ENCODE data around the gene HPS5. TPM values are rescaled to one million over a fixed set of nuclear protein-coding genes. Genes with fewer than 3 reads are reported as not detected.

HPS5 gene
- total RNA-seq, 2 experiments from 2014 or later: 8.8 to 9.3 TPM

DNA sequence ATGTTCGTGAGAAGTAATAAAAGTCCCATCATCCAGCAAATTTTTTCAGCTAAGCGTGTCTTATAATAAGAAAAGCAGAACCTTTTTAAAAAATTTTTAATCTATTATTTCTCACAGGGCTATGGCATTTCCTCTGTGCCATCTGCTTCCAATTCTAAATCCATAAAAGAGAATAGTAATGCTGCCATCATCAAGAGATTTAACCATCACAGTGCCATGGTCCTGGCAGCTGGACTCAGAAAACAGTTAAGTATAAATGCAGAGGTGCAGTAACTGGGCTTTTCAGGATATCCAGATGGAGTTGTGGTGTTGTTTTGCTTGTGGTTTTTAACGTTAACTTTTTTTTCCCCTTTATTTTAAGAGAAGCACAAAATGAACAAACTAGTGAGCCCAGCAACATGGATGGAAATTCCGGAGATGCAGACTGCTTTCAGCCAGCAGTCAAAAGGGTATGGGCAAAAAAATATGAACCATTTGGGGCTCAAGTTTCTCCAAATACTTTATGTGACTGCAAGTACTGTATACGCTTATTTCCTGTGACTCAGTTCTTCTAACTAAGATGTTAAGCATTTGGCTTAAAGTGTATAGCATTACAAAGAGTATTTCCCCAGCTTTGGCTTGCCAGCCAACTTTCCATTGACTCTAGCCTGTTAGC is 25.7 kb upstream of the HPS5 start:
- ChIA-PET CTCF (no interaction called here), POLR2A (interaction anchor here (2.0 to 2.3 kb wide), 2 partner anchors 26 to 47 kb away, joined by 6 to 8 read pairs; partner anchors contain the start of genes GTF2H1, HPS5 and LDHA)
- no peaks in the 10 kb centered on the region for H3K9me3 Mint-ChIP-seq
- Histone ChIP-seq H3K36me3 (ENCODE audit: insufficient read depth, low read length) (peaks cover 59% of the 10 kb centered on the region), H3K4me3 (ENCODE audit: low read length) (no peak overlapping the region), H3K9me3 (ENCODE audit: control insufficient read depth in 1 of 2, insufficient read depth in 1 of 2, low read length in 2 of 2) (no peaks in the 10 kb centered on the region), H3K27ac (ENCODE audit: low read depth in 1 of 2, low read length in 2 of 2) (no peak overlapping the region), H3K4me1 (ENCODE audit: insufficient read depth, low read length) (no peaks in the 10 kb centered on the region), H3K27me3 (ENCODE audit: control insufficient read depth in 1 of 2, insufficient read depth in 2 of 2, low read length in 2 of 2) (no peaks in the 10 kb centered on the region)
- H3K4me1 Mint-ChIP-seq (ENCODE audit: low read depth): peaks cover 17% of the 10 kb centered on the region
- H3K36me3 Mint-ChIP-seq (ENCODE audit: low read depth): peaks cover 85% of the 10 kb centered on the region
- no peak overlapping the region for H3K4me3 Mint-ChIP-seq
- H3K27ac Mint-ChIP-seq: peak overlapping the region; percentile 75
- H3K27me3 Mint-ChIP-seq: no peaks in the 10 kb centered on the region
- TF ChIP-seq, protein P1, sequence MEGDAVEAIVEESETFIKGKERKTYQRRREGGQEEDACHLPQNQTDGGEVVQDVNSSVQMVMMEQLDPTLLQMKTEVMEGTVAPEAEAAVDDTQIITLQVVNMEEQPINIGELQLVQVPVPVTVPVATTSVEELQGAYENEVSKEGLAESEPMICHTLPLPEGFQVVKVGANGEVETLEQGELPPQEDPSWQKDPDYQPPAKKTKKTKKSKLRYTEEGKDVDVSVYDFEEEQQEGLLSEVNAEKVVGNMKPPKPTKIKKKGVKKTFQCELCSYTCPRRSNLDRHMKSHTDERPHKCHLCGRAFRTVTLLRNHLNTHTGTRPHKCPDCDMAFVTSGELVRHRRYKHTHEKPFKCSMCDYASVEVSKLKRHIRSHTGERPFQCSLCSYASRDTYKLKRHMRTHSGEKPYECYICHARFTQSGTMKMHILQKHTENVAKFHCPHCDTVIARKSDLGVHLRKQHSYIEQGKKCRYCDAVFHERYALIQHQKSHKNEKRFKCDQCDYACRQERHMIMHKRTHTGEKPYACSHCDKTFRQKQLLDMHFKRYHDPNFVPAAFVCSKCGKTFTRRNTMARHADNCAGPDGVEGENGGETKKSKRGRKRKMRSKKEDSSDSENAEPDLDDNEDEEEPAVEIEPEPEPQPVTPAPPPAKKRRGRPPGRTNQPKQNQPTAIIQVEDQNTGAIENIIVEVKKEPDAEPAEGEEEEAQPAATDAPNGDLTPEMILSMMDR (IDR thresholded peaks at IDR 0.05): no peak
- intact Hi-C loops (cut with DNase I, micrococcal nuclease): no loop called here
- DNase-seq (no peak), ATAC-seq (ENCODE audit: poor library complexity) (no peak)

DNA sequence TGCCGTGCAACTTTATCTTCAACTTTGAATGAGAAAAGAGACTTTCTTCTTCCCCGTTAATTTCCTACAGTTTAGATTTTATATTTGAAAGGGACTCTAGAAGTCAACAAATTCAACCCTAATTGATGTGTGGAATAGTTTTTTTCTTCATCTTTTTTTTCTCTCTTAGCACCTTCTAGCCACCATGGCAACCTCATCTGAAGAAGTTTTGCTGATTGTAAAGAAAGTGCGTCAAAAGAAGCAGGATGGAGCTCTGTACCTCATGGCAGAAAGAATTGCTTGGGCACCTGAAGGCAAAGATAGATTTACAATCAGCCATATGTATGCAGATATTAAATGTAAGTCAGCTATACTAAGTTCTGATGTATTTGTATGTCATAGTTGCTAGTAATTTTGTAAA is 11.0 kb upstream of the HPS5 start:
- Mint-ChIP-seq H3K36me3 (ENCODE audit: low read depth) (peaks cover 86% of the 10 kb centered on the region), H3K4me1 (ENCODE audit: low read depth) (peaks cover 64% of the 10 kb centered on the region), H3K27ac (peak overlapping the region; percentile 89), H3K4me3 (peak overlapping the region; percentile 63), H3K27me3 (no peaks in the 10 kb centered on the region), H3K9me3 (no peaks in the 10 kb centered on the region)
- Histone ChIP-seq H3K4me3 (ENCODE audit: low read length) (peak overlapping the region; percentile 15), H3K27ac (ENCODE audit: low read depth in 1 of 2, low read length in 2 of 2) (peak overlapping the region in 1 of 2 donors; percentile 83), H3K27me3 (ENCODE audit: control insufficient read depth in 1 of 2, insufficient read depth in 2 of 2, low read length in 2 of 2) (no peaks in the 10 kb centered on the region), H3K4me1 (ENCODE audit: insufficient read depth, low read length) (peaks cover 34% of the 10 kb centered on the region), H3K9me3 (ENCODE audit: control insufficient read depth in 1 of 2, insufficient read depth in 1 of 2, low read length in 2 of 2) (no peaks in the 10 kb centered on the region), H3K36me3 (ENCODE audit: insufficient read depth, low read length) (peaks cover 52% of the 10 kb centered on the region)
- TF ChIP-seq, protein P1 (IDR thresholded peaks at IDR 0.05): no peak
- intact Hi-C loops (cut with DNase I, micrococcal nuclease): loop anchor here in 1 of 2 experiments (2.0 kb wide), 1 partner anchor 62 kb away; the partner anchor contains the start of gene LDHA
- peak; percentile 73 for ATAC-seq (ENCODE audit: poor library complexity)
- ChIA-PET POLR2A (interaction anchor here (1.2 to 3.7 kb wide), 2 partner anchors 12 to 62 kb away, joined by 5 to 29 read pairs; partner anchors contain the start of genes GTF2H1 and HPS5), CTCF (interaction anchor here (0.9 kb wide), 1 partner anchor 51 kb away, joined by 3 read pairs; no protein-coding TSS in a partner anchor)
- DNase-seq: peak in 3 of 14 experiments; percentile 63 to 65 (median 65)

DNA sequence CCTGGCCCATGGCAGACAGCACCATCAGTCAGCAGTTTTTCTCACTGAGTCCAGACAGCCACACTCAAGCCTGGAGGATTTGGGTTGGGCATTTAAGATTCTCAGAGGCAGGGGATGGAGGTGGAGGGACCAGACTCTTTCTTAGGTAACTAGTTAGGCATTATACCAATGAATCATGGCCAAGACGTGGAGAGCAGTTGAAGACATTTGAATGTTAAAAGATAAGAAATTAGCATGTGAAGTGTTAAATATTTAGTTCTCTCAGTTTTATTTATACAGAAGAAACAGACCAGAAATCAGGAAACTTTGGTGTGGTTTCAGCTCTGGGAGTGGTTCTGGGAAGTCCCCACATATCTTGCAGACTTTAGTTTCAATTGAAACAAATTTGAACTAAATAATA is 10.4 kb upstream of the HPS5 start:
- Histone ChIP-seq H3K27me3 (ENCODE audit: control insufficient read depth in 1 of 2, insufficient read depth in 2 of 2, low read length in 2 of 2) (no peaks in the 10 kb centered on the region), H3K4me3 (ENCODE audit: low read length) (peak overlapping the region; percentile 15), H3K36me3 (ENCODE audit: insufficient read depth, low read length) (peaks cover 52% of the 10 kb centered on the region), H3K9me3 (ENCODE audit: control insufficient read depth in 1 of 2, insufficient read depth in 1 of 2, low read length in 2 of 2) (no peaks in the 10 kb centered on the region), H3K27ac (ENCODE audit: low read depth in 1 of 2, low read length in 2 of 2) (peak overlapping the region; percentile 73 to 83), H3K4me1 (ENCODE audit: insufficient read depth, low read length) (peaks cover 34% of the 10 kb centered on the region)
- Mint-ChIP-seq H3K4me1 (ENCODE audit: low read depth) (peaks cover 64% of the 10 kb centered on the region), H3K27me3 (no peaks in the 10 kb centered on the region), H3K4me3 (peak overlapping the region; percentile 2), H3K36me3 (ENCODE audit: low read depth) (peaks cover 85% of the 10 kb centered on the region), H3K27ac (peak overlapping the region; percentile 89), H3K9me3 (no peaks in the 10 kb centered on the region)
- TF ChIP-seq, protein P1 (IDR thresholded peaks at IDR 0.05): no peak
- ChIA-PET POLR2A (interaction anchor here (1.2 to 3.7 kb wide), 2 partner anchors 11 to 63 kb away, joined by 5 to 29 read pairs; partner anchors contain the start of genes GTF2H1 and HPS5), CTCF (interaction anchor here (0.9 to 1.4 kb wide), 2 partner anchors 52 to 89 kb away, joined by 3 to 4 read pairs; no protein-coding TSS in a partner anchor)
- intact Hi-C loops (cut with DNase I, micrococcal nuclease): loop anchor here in 1 of 2 experiments (2.0 kb wide), 1 partner anchor 62 kb away; the partner anchor contains the start of gene LDHA
- peak; percentile 74 for ATAC-seq (ENCODE audit: poor library complexity)
- DNase-seq: peak in 4 of 14 experiments; percentile 22 to 78 (median 73)
